Measurements from ENCODE around the gene OLA1. TPM values are rescaled to one million over a fixed set of nuclear protein-coding genes. Genes with fewer than 3 reads are reported as not detected.
"Not testable (repeated sequence)": the region's sequence is repeated elsewhere in the genome, so short reads cannot be mapped to it uniquely, and the experiment has no call there.

The OLA1 gene
- total RNA-seq, 3 donors from 2014 or later, result 55.3 to 65.8 (median 58.4) TPM

DNA sequence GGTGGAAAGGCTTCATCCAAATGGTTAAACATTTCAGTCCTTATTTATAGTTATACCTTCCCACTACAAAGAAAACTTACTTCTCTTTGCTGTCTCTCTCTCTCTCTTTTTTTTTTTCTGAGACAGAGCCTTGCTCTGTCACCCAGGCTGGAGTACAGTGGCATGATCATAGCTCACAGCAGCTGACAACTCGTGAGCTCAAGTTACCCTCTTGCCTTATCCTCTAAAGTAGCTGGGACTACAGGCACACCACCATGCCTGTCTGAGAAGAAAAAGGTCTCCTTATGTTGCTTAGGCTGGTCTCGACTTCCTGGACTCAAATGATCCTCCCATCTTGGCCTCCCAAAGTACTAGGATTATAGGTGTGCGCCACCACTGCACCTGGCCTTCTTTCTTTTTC, 32.3 kb upstream of the OLA1 start:
- Histone ChIP-seq H3K4me1 (ENCODE audit: low read depth) (no peaks in the 10 kb centered on the region), H3K4me3 (no peak overlapping the region), H3K9me3 (no peaks in the 10 kb centered on the region), H3K36me3 (ENCODE audit: low read depth) (no peaks in the 10 kb centered on the region)
- no peak for TF ChIP-seq CTCF (IDR thresholded peaks at IDR 0.05)
- ATAC-seq (no peak), DNase-seq (no peak)
- intact Hi-C loops (cut with DNase I, micrococcal nuclease), result no loop called here

- H3K36me3 ChIP-seq (ENCODE audit: low read depth); H3K9me3 ChIP-seq; H3K4me3 ChIP-seq; intact Hi-C loops (cut with DNase I, micrococcal nuclease); H3K4me1 ChIP-seq (ENCODE audit: low read depth); ATAC-seq; DNase-seq: not testable (repeated sequence)
These were observed 21.9 kb upstream of the OLA1 start for GRCh38 chr2:174270263-174270662.

- no peak for TF ChIP-seq CTCF (IDR thresholded peaks at IDR 0.05)
- DNase-seq (no peak), ATAC-seq (no peak)
- intact Hi-C loops (cut with DNase I, micrococcal nuclease), result no loop called here
- Histone ChIP-seq H3K4me3 (no peak overlapping the region), H3K9me3 (no peaks in the 10 kb centered on the region), H3K36me3 (ENCODE audit: low read depth) (no peaks in the 10 kb centered on the region), H3K4me1 (ENCODE audit: low read depth) (no peaks in the 10 kb centered on the region)
These were observed 18.0 kb upstream of the OLA1 start for GRCh38 chr2:174266288-174266687.

DNA sequence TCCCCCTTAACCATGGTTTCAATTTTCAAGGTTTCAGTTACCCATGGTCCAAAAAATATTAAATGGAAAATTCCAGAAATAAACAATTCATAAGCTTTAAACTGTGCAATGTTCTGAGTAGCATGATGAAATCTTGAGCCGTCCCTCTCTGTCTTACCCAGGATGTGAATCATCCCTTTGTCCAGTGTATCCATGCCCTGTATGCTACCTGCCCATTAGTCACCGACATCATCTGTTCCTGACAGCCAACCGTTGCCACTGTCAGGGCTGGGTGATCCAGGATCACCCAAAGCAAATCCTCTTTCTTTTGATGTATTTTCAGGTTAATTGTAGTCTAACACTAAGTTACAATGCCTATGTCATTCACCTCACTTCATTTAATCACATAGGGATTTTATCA, 15.7 kb upstream of the OLA1 start:
- ATAC-seq (no peak), DNase-seq (no peak)
- intact Hi-C loops (cut with DNase I, micrococcal nuclease), result no loop called here
- Histone ChIP-seq H3K4me1 (ENCODE audit: low read depth) (no peaks in the 10 kb centered on the region), H3K4me3 (no peak overlapping the region), H3K9me3 (no peaks in the 10 kb centered on the region), H3K36me3 (ENCODE audit: low read depth) (no peaks in the 10 kb centered on the region)
- no peak for TF ChIP-seq CTCF (IDR thresholded peaks at IDR 0.05)

DNA sequence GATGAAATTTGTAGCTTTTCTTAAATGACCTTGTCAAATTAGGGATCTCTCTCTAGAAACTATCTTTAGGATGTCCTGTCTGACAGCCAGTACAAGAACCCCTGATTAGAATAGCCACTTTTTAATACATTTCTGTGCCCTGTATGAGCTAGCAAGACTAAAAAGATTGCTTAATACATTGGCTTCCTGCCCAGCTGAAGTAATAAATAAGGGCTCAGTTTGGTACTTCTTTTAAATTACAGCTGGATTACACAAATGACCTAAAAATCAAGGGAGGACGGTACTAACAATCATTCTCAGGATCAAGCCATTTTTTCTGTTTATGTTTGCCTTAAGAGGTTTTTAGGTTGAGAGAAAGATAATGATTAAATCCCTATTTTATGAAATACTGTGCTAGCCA, 11.6 kb upstream of the OLA1 start:
- H3K36me3 ChIP-seq (ENCODE audit: low read depth), result no peaks in the 10 kb centered on the region
- DNase-seq (no peak), ATAC-seq (no peak)
- no peak overlapping the region for H3K4me3 ChIP-seq
- H3K9me3 ChIP-seq, result no peaks in the 10 kb centered on the region
- H3K4me1 ChIP-seq (ENCODE audit: low read depth), result no peaks in the 10 kb centered on the region
- intact Hi-C loops (cut with DNase I, micrococcal nuclease), result no loop called here
- TF ChIP-seq CTCF (IDR thresholded peaks at IDR 0.05), result no peak

DNA sequence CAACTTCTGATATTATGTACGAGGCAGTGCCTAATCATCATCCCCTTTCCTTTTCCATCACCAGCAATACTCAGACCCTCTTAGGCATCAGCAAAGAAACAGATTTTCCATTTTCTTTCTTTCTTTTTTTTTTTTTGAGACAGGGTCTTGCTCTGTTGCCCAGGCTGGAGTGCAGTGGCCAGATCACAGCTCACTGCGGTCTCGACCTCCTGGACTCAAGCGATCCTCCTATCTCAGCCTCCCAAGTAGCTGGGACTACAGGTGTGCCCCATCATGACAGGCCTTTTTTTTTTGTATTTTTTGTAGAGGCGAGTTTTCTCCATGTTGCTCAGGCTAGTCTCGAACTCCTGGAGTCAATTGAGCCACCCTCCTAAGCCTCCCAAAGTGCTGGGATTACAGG, 5.9 kb upstream of the OLA1 start:
- ATAC-seq (no peak), DNase-seq (no peak)
- Histone ChIP-seq H3K9me3 (no peaks in the 10 kb centered on the region), H3K36me3 (ENCODE audit: low read depth) (no peaks in the 10 kb centered on the region), H3K4me3 (no peak overlapping the region), H3K4me1 (ENCODE audit: low read depth) (no peaks in the 10 kb centered on the region)
- no peak for TF ChIP-seq CTCF (IDR thresholded peaks at IDR 0.05)
- intact Hi-C loops (cut with DNase I, micrococcal nuclease), result no loop called here
